Gastroesophageal sphincter (tissue), 4 donors: ENCODE results near the gene SLC26A3. TPM values are rescaled to one million over a fixed set of nuclear protein-coding genes. Genes with fewer than 3 reads are reported as not detected.

Experiments used
- ATAC-seq: fragments of 150-250 bp; one replicate; pipeline ENCODE4 v1.9.1; 2016; ENCODE audit warnings: mild to moderate bottlenecking, moderate library complexity
- H3K27ac ChIP-seq, 4 donors: fragments of 200-600 bp; sonication (generic) in 3 of 4; 1 replicate in 3 of 4; 2 replicates in 1 of 4; pipeline ENCODE4 v1.5.1; 2016 to 2019
- H3K27me3 ChIP-seq: fragments of 200-600 bp; sonication (generic); one replicate; pipeline ENCODE4 v1.5.1; 2019
- H3K36me3 ChIP-seq, 2 donors: fragments of 200-600 bp; sonication (generic); one replicate each; pipeline ENCODE4 v1.5.1; 2019; ENCODE audit warnings: control low read depth in 1 of 2
- H3K4me1 ChIP-seq, 3 donors: fragments of 200-600 bp; sonication (generic); 1 replicate in 2 of 3; 2 replicates in 1 of 3; pipeline ENCODE4 v1.5.1; 2016 to 2019; ENCODE audit warnings: control low read depth in 2 of 3
- H3K4me3 ChIP-seq, 2 donors: fragments of 200-600 bp; sonication (generic); one replicate each; pipeline ENCODE4 v1.5.1; 2019; ENCODE audit warnings: mild to moderate bottlenecking in 1 of 2, moderate library complexity in 1 of 2
- H3K9me3 ChIP-seq, 3 donors: fragments of 200-600 bp; sonication (generic); one replicate each; pipeline ENCODE4 v1.5.1; 2017 to 2019; ENCODE audit warnings: control low read depth in 2 of 3
- CTCF ChIP-seq, 4 experiments: fragments of 200-600 bp in 2 of 4; fragments of 450-650 bp in 2 of 4; sonication (generic) in 1 of 4; IDR thresholded peaks; one replicate each; pipeline ENCODE4 v1.5.1; 2017 to 2019; ENCODE audit warnings: antibody characterized with exemption in 4 of 4, mild to moderate bottlenecking in 2 of 4, moderate library complexity in 2 of 4
- EP300 ChIP-seq: sonication (generic); formaldehyde crosslinking; IDR thresholded peaks from one replicate; pipeline ENCODE4 v1.6.1; 2017; ENCODE audit warnings: antibody characterized with exemption, mild to moderate bottlenecking
- POLR2A ChIP-seq, 2 donors: fragments of 450-650 bp; IDR thresholded peaks; one replicate each; pipeline ENCODE4 v1.6.1; 2017; ENCODE audit warnings: antibody characterized with exemption in 2 of 2, mild to moderate bottlenecking in 2 of 2, moderate library complexity in 1 of 2
- POLR2AphosphoS5 ChIP-seq: sonication (generic); formaldehyde crosslinking; IDR thresholded peaks from one replicate; pipeline ENCODE4 v1.6.1; 2017; ENCODE audit warnings: antibody characterized with exemption
- WGBS, 2 donors: methylation state at CpG; one replicate each; pipeline ENCODE4 v1.1.5; 2018; ENCODE audit warnings: low coverage in 1 of 2; 5-methylcytosine and 5-hydroxymethylcytosine counted together
- total RNA-seq, 4 donors: library from RNA; depleted of rRNA; stranded (reverse); fragments of >200 nt; gene quantifications; one replicate each; pipeline ENCODE4 v1.1.0, GENCODE V29; 2016

SLC26A3 gene
- total RNA-seq, 4 donors from 2014 or later, result 0.81 to 13.1 (median 8.6) TPM

GRCh38 chr7:107767391-107767790 is 35.6 kb downstream of the SLC26A3 start:
- H3K27ac ChIP-seq, result no peak overlapping the region
- no peak for TF ChIP-seq POLR2AphosphoS5
- no peak for TF ChIP-seq EP300
- TF ChIP-seq CTCF (IDR thresholded peaks at IDR 0.05), result no peak
- no peak for TF ChIP-seq POLR2A (IDR thresholded peaks at IDR 0.05)
- WGBS, 2 donors, result 100% methylated on average over 2 of the region's 2 CpGs; no CpG with 5 or more reads in 1 of the 2 donors
- no peaks in the 10 kb centered on the region for H3K36me3 ChIP-seq
- H3K27me3 ChIP-seq, result no peaks in the 10 kb centered on the region
- no peaks in the 10 kb centered on the region for H3K9me3 ChIP-seq
- ATAC-seq, result no peak
- no peaks in the 10 kb centered on the region for H3K4me1 ChIP-seq
- no peak overlapping the region for H3K4me3 ChIP-seq

- Histone ChIP-seq H3K27ac (no peak overlapping the region), H3K27me3 (no peaks in the 10 kb centered on the region), H3K36me3 (peaks cover 4 to 72% of the 10 kb centered on the region in 2 donors), H3K4me3 (no peak overlapping the region), H3K4me1 (no peaks in the 10 kb centered on the region), H3K9me3 (no peaks in the 10 kb centered on the region)
- whole genome bisulfite sequencing, 2 donors, result 100% methylated on average over 1 of the region's 1 CpG
- TF ChIP-seq POLR2A (IDR thresholded peaks at IDR 0.05), result no peak
- ATAC-seq, result peak; percentile 19
Observed at GRCh38 chr7:107758667-107759066, 44.4 kb downstream of the SLC26A3 start.

GRCh38 chr7:107754642-107755041 is 48.4 kb downstream of the SLC26A3 start:
- TF ChIP-seq POLR2A (IDR thresholded peaks at IDR 0.05) (no peak), POLR2AphosphoS5 (no peak), EP300 (no peak), CTCF (IDR thresholded peaks at IDR 0.05) (no peak)
- Histone ChIP-seq H3K27ac (peak overlapping the region in 3 of 4 donors; percentile 2 to 10 (median 3)), H3K4me1 (no peaks in the 10 kb centered on the region), H3K9me3 (no peaks in the 10 kb centered on the region), H3K36me3 (peaks cover 4 to 97% of the 10 kb centered on the region in 2 donors), H3K4me3 (no peak overlapping the region), H3K27me3 (no peaks in the 10 kb centered on the region)
- 100% methylated on average over 1 to 2 of the region's 2 CpGs for WGBS, 2 donors
- ATAC-seq, result no peak

GRCh38 chr7:107751113-107751512 is 51.9 kb downstream of the SLC26A3 start:
- Histone ChIP-seq H3K27ac (no peak overlapping the region), H3K9me3 (no peaks in the 10 kb centered on the region), H3K36me3 (peaks cover 0 to 72% of the 10 kb centered on the region in 2 donors), H3K4me1 (peaks cover 0 to 33% (median 0%) of the 10 kb centered on the region in 3 donors), H3K4me3 (no peak overlapping the region), H3K27me3 (no peaks in the 10 kb centered on the region)
- no peak for TF ChIP-seq EP300
- TF ChIP-seq POLR2A (IDR thresholded peaks at IDR 0.05), result no peak
- no peak for TF ChIP-seq CTCF (IDR thresholded peaks at IDR 0.05)
- TF ChIP-seq POLR2AphosphoS5, result no peak
- no peak for ATAC-seq
- 78% methylated on average over 4 of the region's 7 CpGs; no CpG with 5 or more reads in 1 of the 2 donors for WGBS, 2 donors

GRCh38 chr7:107746006-107746405 is 57.0 kb downstream of the SLC26A3 start:
- H3K9me3 ChIP-seq, result no peaks in the 10 kb centered on the region
- TF ChIP-seq CTCF (IDR thresholded peaks at IDR 0.05), result no peak
- no peak for TF ChIP-seq POLR2A (IDR thresholded peaks at IDR 0.05)
- no peak for TF ChIP-seq EP300
- TF ChIP-seq POLR2AphosphoS5, result no peak
- WGBS, 2 donors, result 59 to 62% methylated on average over 3 of the region's 3 CpGs
- H3K4me1 ChIP-seq, result peaks cover 2 to 59% (median 8%) of the 10 kb centered on the region in 3 donors
- peak overlapping the region in 3 of 4 donors; percentile 10 to 94 (median 90) for H3K27ac ChIP-seq
- H3K36me3 ChIP-seq, result peaks cover 0 to 23% of the 10 kb centered on the region in 2 donors
- H3K4me3 ChIP-seq, result peak overlapping the region; percentile 79 to 85
- no peak for ATAC-seq
- H3K27me3 ChIP-seq, result no peaks in the 10 kb centered on the region
